GM13977 (cell line): Measurements from ENCODE around the gene NCAN.

Experiments
- DNase-seq: peaks from one replicate; pipeline ENCODE4 v3.0.0; 2012; ENCODE audit warnings: low spot score
- CTCF ChIP-seq: IDR thresholded peaks from 2 replicates; pipeline ENCODE4 v1.5.1; 2012; ENCODE audit warnings: mild to moderate bottlenecking, control low read depth; ENCODE audit not compliant: insufficient read depth; ENCODE audit errors: extremely low read depth, missing control alignments
- in situ Hi-C: fragments of 300-500 bp; cut with MboI; formaldehyde crosslinking; loops from one replicate; pipeline ENCODE4 v1.12.0; 2022; ENCODE audit warnings: low sequenced_read_pairs, low pct_unique_long_range_greater_than_20kb, mixed read lengths, inconsistent platforms; ENCODE audit not compliant: unreplicated experiment

Gene NCAN

GRCh38 chr19:19278315-19278714, 66.6 kb downstream of the NCAN start:
- in situ Hi-C loops, result no loop called here
- TF ChIP-seq CTCF, result no peak
- no peak for DNase-seq

- no peak for TF ChIP-seq CTCF
- in situ Hi-C loops, result no loop called here
- DNase-seq, result no peak
Observed at GRCh38 chr19:19279062-19279612, 67.4 kb downstream of the NCAN start.

GRCh38 chr19:19279853-19280252, 68.1 kb downstream of the NCAN start:
- in situ Hi-C loops, result no loop called here
- DNase-seq, result no peak
- no peak for TF ChIP-seq CTCF

GRCh38 chr19:19280561-19280960, 68.8 kb downstream of the NCAN start:
- no peak for TF ChIP-seq CTCF
- DNase-seq, result no peak
- in situ Hi-C loops, result no loop called here

- TF ChIP-seq CTCF, result no peak
- DNase-seq, result no peak
- in situ Hi-C loops, result no loop called here
Observed at GRCh38 chr19:19285686-19286085, 73.9 kb downstream of the NCAN start.

- no peak for DNase-seq
- TF ChIP-seq CTCF, result no peak
- in situ Hi-C loops, result no loop called here
Observed at GRCh38 chr19:19292607-19293006, 80.8 kb downstream of the NCAN start.

GRCh38 chr19:19294914-19295313, 83.2 kb downstream of the NCAN start:
- in situ Hi-C loops, result no loop called here
- TF ChIP-seq CTCF, result no peak
- no peak for DNase-seq
